ENCODE data around the gene MED26.

Gene MED26

GRCh38 chr19:16668176-16668575, 40.2 kb upstream of the MED26 start:
- TF ChIP-seq CTCF (conservative IDR thresholded peaks at IDR 0.05; ENCODE audit: low read depth, low read length), result no peak
- DNase-seq (ENCODE audit: low read depth), result no peak
- H3K4me3 ChIP-seq (ENCODE audit: low read length), result no peak overlapping the region

GRCh38 chr19:16661480-16662034, 33.6 kb upstream of the MED26 start:
- no peak for TF ChIP-seq CTCF (conservative IDR thresholded peaks at IDR 0.05; ENCODE audit: low read depth, low read length)
- DNase-seq (ENCODE audit: low read depth), result no peak
- peak overlapping the region; percentile 95 for H3K4me3 ChIP-seq (ENCODE audit: low read length)

- TF ChIP-seq CTCF (conservative IDR thresholded peaks at IDR 0.05; ENCODE audit: low read depth, low read length), result no peak
- peak within 1 kb of the TSS; percentile 95 for H3K4me3 ChIP-seq (ENCODE audit: low read length)
- no peak for DNase-seq (ENCODE audit: low read depth)
Observed at GRCh38 chr19:16660763-16661479, 32.9 kb upstream of the MED26 start, which contains the start of gene TMEM38A. TSS of gene TMEM38A (plus strand) at chr19:16661139. CDS start at chr19:16661218, 79 bp downstream.

GRCh38 chr19:16659832-16660708, 32.1 kb upstream of the MED26 start, which contains the start of gene SMIM7:
TSS of gene SMIM7 (minus strand) at chr19:16660144. CDS start at chr19:16660110, 34 bp downstream.
- TF ChIP-seq CTCF (conservative IDR thresholded peaks at IDR 0.05; ENCODE audit: low read depth, low read length), result peak; percentile 16
- peak within 1 kb of the TSS; percentile 95 for H3K4me3 ChIP-seq (ENCODE audit: low read length)
- DNase-seq (ENCODE audit: low read depth), result peak; percentile 96

- DNase-seq (ENCODE audit: low read depth), result no peak
- H3K4me3 ChIP-seq (ENCODE audit: low read length), result peak overlapping the region; percentile 95
- TF ChIP-seq CTCF (conservative IDR thresholded peaks at IDR 0.05; ENCODE audit: low read depth, low read length), result no peak
Observed at GRCh38 chr19:16659464-16659831, 31.4 kb upstream of the MED26 start.

GRCh38 chr19:16657384-16657783, 29.4 kb upstream of the MED26 start:
- DNase-seq (ENCODE audit: low read depth), result no peak
- no peak for TF ChIP-seq CTCF (conservative IDR thresholded peaks at IDR 0.05; ENCODE audit: low read depth, low read length)
- H3K4me3 ChIP-seq (ENCODE audit: low read length), result no peak overlapping the region

All from retinal pigment epithelial cell (primary cell).